Measurements from ENCODE around the gene CDH13.

The CDH13 gene

GRCh38 chr16:83205896-83206295, 579.1 kb downstream of the CDH13 start:
- no peak for DNase-seq

- no peak for DNase-seq
Observed at GRCh38 chr16:83206426-83206825, 579.7 kb downstream of the CDH13 start.

DNA sequence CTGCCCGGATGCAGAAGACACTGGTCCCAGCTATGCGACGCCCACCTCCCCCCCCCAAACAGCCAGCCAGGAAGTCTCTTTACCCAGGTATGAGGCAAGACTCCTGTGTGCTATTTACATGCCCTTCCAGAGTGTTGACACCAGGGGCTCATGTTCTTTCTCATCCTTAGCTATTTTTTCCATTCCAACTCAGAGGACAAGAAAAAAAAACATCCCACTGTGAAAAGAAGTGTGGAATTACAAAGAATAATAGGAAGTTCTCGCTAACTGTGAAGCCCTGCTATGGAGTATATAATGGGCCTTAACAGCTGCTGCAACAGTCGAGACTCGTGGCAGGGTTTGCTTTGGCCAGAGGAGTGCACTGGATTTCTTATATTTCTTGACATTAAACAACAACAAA, 584.9 kb downstream of the CDH13 start:
- DNase-seq: no peak

- no peak for DNase-seq
Observed at GRCh38 chr16:83212301-83212841, 585.6 kb downstream of the CDH13 start.

DNA sequence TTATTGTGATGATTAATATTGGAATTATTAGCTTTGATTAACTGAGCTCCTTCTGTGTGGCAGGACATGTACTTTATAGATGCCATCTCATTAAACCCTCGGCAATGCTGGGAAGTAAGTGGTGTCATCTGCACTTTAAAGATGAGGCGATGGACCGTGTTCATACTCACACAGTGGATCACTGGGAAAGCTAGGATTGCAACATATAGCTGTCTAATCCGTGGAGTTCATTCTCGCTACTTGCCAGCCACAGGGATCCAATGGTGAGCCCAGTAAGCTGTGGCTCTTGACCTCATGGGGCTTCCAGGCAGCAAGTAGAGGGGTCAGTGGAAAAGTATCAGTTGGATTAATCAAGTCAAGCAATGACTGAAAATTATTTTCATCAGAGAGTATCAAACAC, 587.9 kb downstream of the CDH13 start:
- no peak for DNase-seq

GRCh38 chr16:83215406-83216001, 588.7 kb downstream of the CDH13 start:
- no peak for DNase-seq

DNA sequence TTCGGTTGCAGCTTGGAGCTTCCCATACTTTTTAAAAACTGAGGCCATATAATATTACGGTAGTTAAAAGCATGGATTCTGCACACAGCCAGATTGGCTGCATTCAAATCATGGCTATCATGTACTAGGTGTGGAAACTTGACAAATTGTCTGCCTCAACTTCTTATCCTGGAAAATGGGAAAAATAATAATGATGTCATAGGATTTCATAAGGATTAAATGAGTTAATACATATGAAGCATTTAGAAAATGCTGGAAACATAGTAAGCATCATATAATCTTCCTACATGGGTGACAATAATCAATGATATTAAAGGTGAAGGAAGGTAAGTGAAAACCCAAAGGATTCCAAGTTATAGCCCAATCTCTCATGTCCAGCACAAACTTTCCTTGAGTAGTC, 592.5 kb downstream of the CDH13 start:
- no peak for DNase-seq

DNA sequence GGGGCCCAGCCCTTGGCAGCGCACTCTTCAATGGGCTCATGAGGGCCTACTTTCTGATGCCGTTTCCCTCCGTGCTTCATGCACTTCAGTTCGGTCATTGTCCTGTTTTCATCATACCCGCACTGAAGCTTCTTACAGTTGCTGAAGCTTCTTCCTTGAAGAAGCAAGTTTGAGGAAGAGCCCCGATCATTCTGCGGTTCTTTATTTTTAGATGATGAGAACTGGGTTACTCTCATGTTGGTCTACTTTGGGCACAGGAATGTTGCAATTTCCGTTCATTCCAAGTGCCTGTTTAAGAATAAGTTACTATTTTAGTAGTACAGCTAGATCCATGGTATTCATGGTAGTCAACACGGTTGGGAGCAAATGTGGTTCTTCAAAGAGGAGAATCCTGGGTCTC, 593.3 kb downstream of the CDH13 start:
- DNase-seq: no peak

- no peak for DNase-seq
Observed at GRCh38 chr16:83224642-83225041, 597.9 kb downstream of the CDH13 start.

GRCh38 chr16:83227336-83227735, 600.6 kb downstream of the CDH13 start:
- DNase-seq: no peak

DNA sequence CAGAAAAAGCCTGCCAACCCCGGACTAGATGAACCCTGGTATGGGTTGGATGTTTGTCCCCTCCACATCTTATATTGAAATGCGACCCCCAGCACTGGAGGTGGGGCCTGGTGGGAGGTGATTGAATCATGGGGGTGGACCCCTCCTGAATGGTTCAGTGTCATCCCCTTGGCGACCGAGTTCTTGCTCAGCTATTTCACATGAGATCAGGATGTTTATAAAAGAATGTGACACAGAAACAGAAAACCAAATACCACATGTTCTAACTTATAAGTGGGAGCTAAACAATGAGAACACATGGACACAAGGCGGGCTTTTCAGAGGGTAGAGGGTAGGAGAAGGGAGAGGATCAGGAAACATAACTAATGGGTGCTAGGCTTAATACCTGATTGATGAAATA, 605.0 kb downstream of the CDH13 start:
- no peak for DNase-seq

- no peak for DNase-seq
Observed at GRCh38 chr16:83233153-83233552, 606.4 kb downstream of the CDH13 start.

DNA sequence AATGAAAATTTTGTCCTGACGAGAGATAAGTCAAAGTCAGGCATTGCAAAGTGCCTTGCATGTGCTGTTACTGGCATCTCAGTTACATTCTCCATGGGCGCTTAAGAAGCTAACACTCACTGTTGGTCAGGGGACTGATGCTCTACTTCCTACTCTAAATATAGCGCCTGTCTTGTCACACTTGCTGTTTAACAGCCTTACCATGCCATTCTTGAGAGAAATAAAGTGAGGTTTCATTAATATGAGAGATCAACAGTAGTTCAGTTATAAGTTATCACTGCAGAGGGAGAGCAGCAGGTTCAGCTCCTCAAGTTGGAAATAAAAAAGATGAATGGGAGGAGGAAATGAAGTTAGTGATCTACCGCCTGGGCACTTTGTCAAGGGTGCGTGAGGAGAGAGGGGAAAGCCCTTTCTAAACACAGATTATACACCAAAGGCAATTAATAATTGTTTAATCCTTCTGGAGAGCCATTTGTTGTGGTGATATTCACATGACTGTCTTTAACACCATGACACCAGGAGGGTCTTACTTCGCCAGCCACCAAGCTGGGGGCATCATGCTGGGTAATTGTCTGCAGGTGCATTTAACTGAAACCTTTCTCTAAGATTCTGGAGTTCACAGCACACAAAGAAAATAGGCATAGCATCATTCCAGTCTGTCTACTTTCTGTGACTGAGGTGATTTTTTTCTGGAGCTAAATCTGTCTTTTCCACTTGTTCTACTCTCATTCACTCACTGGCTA, 612.4 kb downstream of the CDH13 start:
- DNase-seq: no peak

DNA sequence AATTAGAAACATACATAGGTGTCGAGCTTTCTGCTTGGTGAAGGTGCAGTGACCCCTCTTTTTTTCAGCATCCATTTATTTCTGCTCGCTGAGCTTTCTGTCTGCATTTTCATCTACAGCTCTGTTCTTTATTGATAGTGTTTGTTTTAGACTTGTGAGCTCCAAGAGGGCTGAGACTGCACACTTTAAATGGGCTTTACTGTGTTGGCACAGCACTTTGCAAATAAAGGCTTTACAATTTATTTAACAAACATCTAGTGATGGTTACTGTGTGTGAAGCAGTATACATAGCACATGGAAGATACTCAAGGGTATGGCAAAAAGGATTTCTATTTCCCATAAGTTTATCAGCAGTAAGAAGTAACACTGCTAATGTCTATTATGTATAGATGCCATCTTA, 617.3 kb downstream of the CDH13 start:
- no peak for DNase-seq

DNA sequence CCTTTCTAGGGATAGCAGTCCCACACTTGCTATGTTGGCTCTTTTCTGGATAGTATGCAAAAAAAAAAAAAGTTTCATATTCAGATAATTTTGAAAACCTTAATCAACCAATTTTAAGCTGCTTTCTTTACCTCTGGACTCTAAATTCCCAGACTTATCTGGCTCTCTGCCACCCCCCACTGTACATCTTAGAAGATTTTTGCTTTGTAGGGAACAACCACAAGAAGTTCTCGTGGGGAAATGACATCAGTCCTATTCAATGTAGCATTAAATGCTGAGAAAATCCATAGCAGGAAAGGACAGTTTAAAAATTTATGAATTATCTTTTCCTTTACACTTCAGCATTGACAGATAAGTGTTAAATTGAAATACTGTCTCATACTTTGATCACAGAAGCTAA, 618.3 kb downstream of the CDH13 start:
- no peak for DNase-seq

DNA sequence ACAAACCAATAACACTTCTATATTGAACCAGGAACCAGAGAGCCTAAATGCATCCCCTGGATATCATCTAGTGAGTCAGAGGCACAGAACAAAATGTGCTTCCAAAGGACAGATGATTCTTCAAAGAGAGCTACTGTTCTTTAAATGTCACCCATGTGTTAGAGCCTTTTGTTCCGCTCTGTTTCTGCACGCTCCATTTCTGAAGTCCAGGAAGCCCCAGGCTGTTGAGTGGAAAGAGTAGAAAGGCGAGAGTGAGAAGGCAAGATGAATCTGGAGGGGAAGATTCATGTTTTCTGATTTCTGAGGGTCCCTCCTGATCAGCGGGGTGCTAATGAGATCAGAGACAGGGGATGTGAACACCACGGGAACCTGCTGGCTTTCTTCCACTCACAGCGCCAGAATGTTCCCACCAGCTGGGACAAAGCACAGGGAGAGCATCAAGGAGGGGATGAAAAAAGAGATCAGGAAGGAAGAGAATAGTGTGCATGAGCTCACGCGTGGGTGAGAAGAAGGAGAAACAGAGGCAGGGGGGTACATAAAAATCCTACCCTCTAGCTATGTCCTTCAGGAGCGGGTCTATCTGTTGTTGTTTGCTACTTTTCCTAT, 621.1 kb downstream of the CDH13 start:
- DNase-seq: no peak

DNA sequence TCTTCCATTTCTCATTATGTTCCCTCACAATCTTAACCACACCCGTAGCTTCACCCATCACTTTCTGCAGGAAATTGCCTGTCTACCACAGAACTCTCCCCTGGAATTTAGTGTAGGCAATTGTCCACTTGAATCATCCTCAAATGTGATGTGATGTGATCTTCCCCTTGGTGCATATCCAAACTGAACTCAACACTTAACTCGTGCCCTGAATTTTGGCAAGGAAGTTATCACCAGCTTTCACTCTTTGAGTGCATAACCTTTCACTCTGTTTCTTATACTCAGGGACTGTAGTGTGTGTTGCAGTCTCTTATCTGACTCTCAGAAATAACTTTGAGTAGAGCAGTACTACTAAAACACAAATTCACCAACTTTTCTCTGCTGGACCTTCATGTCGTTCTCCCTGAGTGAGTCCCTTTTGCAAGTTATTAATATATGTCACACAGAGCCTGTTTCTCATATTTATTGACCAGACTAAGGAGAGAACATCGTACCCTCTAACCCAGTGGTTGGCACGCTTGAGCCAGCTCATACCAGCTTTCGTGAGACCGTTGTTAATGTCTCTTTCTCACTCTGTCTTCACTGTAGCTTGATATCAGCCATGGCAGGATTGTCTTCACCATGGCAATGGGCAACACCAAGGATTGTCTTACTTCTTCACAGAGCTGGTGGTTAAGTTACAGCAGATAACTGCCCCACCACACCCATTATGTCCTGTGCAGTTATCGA, 622.1 kb downstream of the CDH13 start:
- DNase-seq: no peak

GRCh38 chr16:83253521-83253920, 626.8 kb downstream of the CDH13 start:
- DNase-seq: no peak

DNA sequence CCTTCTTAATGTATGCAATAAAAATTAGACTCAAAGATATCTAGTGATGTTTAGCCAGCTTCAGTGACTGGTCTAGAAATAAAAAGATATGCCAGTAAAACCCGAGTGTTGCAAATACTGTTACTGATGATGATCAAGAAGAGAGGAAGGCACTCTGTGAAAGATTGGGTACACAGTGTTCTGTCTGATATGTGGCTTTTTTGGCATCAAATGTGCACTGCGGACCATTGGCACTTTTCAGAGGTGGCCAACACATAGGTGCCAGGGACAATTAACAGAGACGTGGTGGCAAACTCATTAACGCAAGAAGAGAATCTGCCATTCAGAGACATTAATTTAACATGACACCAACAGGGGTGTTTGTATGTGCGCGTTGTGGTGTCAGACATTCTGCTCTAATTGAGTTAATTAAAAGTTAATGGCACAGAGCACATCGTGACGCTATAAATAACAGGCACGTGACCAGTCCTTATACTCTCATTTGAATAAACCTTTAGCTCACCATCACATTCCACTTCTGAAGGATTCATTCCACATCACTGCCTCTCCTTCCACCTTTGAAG, 631.7 kb downstream of the CDH13 start:
- no peak for DNase-seq

DNA sequence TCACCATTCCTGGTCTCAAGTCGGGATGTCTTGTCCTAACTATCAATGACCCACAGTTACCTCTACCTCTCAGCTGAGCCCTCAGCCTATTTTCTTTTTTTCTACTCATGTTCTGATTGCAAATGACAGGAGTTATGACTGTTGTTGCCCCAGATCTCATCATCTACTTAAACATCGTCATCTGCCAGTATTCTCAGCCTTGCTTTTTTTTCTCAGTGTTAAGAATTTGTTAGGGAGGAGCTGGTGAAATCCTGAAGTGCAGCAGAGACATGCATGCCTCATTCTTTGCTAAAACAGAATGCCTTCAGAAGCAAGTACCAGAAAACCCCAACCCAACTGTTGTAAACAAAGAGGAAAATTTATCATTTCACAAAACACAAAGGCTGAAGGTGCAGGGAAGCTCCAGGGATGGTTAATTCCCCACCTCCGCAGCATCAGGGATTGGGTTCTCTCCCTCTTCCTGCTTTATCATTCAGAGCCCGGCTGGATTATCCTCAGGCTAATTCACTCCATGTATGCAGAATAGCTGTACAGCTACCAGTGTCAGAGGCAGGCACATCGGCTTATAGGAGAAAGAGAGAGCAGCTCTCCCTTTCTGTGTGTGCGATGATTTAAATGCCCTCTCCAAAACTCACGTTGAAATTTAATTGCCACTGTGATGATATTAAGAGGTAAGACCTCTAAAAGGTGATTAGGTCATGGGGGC, 640.2 kb downstream of the CDH13 start:
- DNase-seq: no peak

DNA sequence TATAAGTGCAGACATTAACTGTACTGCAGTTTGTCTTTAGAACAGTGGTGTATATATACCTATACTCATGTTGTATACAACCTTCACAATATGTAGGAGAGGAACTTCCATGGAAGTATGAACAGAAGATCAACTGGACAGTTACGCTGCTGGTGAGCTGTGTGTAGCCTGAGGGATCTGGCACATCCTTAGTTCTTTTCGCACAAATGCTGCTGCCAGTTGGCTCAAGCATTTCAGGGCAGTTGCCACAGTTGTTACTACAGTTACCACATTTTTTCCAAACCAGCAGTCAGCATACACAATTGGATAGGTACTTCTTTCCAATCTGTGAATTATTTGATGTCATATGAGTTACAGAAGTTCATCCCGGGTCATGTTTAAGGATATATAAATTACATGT, 641.4 kb downstream of the CDH13 start:
- DNase-seq: no peak

DNA sequence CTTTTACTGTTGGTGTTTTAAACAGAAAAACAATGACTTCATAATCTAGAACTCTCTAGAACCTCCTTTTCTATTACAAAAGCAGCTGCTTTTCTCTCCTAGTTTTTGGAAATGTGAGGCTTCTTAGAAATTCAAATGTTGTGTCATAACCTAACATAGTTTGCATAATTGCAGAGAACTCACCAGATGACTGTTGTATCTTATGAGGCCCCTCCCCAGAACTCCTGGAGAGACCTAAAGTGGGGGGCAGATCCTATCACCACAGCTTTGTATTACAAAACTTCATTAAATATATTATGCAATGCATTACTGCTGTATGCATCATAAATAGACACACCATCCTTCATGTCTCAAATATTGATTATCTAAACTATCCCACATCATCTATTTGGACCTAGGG, 642.3 kb downstream of the CDH13 start:
- DNase-seq: no peak

DNA sequence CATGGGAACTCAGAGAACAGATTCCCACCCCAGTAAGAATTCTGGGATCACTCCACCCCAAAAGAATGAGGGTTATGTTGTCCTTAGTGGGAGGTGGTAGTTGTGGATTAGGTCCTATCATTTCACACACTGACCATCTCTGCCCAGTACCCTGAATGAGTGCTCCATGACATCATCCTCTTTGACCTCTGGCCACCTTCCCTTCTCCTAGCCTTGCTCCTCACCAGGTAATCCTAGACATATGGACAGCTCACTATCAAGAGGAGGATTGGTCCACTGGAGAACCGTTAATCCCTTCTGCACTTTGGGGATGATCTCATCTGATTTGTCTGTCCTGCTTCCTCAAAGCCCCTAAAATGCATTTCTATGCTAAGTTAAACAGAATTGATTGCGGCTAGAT, 642.8 kb downstream of the CDH13 start:
- DNase-seq: no peak

Measured in effector CD8-positive, alpha-beta T cell (primary cell).